Trophoblast cell (in vitro differentiated cells and primary cell): Measurements from ENCODE around the gene ERH.

Source experiments
- DNase-seq, 2 donors: peaks; one replicate each; pipeline ENCODE4 v3.0.0-alpha.2; 2016
- H2AFZ ChIP-seq: 2 replicates; pipeline ENCODE4 v1.6.1; 2013; ENCODE audit warnings: low read length, moderate library complexity, mild to moderate bottlenecking; ENCODE audit not compliant: insufficient read depth, poor library complexity
- H2AK5ac ChIP-seq: 2 replicates; pipeline ENCODE4 v1.6.1; 2013; ENCODE audit warnings: mild to moderate bottlenecking, low read length
- H2BK120ac ChIP-seq: 2 replicates; pipeline ENCODE4 v1.6.1; 2013; ENCODE audit warnings: low read length, mild to moderate bottlenecking, moderate library complexity; ENCODE audit not compliant: insufficient read depth, poor library complexity
- H2BK12ac ChIP-seq: 2 replicates; pipeline ENCODE4 v1.6.1; 2013; ENCODE audit warnings: mild to moderate bottlenecking, low read length, moderate library complexity
- H2BK5ac ChIP-seq: 2 replicates; pipeline ENCODE4 v1.6.1; 2013; ENCODE audit warnings: low read length, low read depth, moderate library complexity, mild to moderate bottlenecking; ENCODE audit not compliant: poor library complexity
- H3K14ac ChIP-seq: 2 replicates; pipeline ENCODE4 v1.6.1; 2013; ENCODE audit warnings: mild to moderate bottlenecking, low read length
- H3K18ac ChIP-seq: 2 replicates; pipeline ENCODE4 v1.6.1; 2013; ENCODE audit warnings: mild to moderate bottlenecking, low read length
- H3K23ac ChIP-seq: 2 replicates; pipeline ENCODE4 v1.6.1; 2013; ENCODE audit warnings: low read length
- H3K27ac ChIP-seq: 2 replicates; pipeline ENCODE4 v1.5.1; 2013; ENCODE audit warnings: low read depth, mild to moderate bottlenecking, inconsistent platforms, low read length, moderate library complexity
- H3K27me3 ChIP-seq: 2 replicates; pipeline ENCODE4 v1.6.1; 2013; ENCODE audit warnings: inconsistent platforms, mild to moderate bottlenecking, low read length, moderate library complexity; ENCODE audit not compliant: insufficient read depth
- H3K36me3 ChIP-seq, 2 experiments: 1 replicate in 1 of 2; 2 replicates in 1 of 2; pipeline ENCODE4 v1.6.1; 2013; ENCODE audit warnings: low read length in 2 of 2, mild to moderate bottlenecking in 2 of 2, moderate library complexity in 1 of 2; ENCODE audit not compliant: insufficient read depth in 2 of 2, control insufficient read depth in 1 of 2
- H3K4ac ChIP-seq: 2 replicates; pipeline ENCODE4 v1.6.1; 2013; ENCODE audit warnings: low read depth, mild to moderate bottlenecking, low read length, moderate library complexity
- H3K4me1 ChIP-seq, 2 experiments: 1 replicate in 1 of 2; 2 replicates in 1 of 2; pipeline ENCODE4 v1.6.1; 2013; ENCODE audit warnings: low read length in 2 of 2, mild to moderate bottlenecking in 2 of 2, moderate library complexity in 1 of 2; ENCODE audit not compliant: insufficient read depth in 2 of 2, control insufficient read depth in 1 of 2
- H3K4me2 ChIP-seq: 2 replicates; pipeline ENCODE4 v1.6.1; 2013; ENCODE audit warnings: inconsistent platforms, mild to moderate bottlenecking, low read length, moderate library complexity
- H3K4me3 ChIP-seq: 2 replicates; pipeline ENCODE4 v1.5.1; 2013; ENCODE audit warnings: mild to moderate bottlenecking, low read depth, low read length, inconsistent platforms
- H3K79me1 ChIP-seq: one replicate; pipeline ENCODE4 v1.6.1; 2013; ENCODE audit warnings: low read length
- H3K79me2 ChIP-seq: 2 replicates; pipeline ENCODE4 v1.6.1; 2013; ENCODE audit warnings: low read length, mild to moderate bottlenecking; ENCODE audit not compliant: control insufficient read depth, insufficient read depth, poor library complexity
- H3K9ac ChIP-seq: 2 replicates; pipeline ENCODE4 v1.6.1; 2013; ENCODE audit warnings: mild to moderate bottlenecking, low read length
- H3K9me3 ChIP-seq: 2 replicates; pipeline ENCODE4 v1.6.1; 2013; ENCODE audit warnings: low read depth, mild to moderate bottlenecking, control low read depth, inconsistent platforms, low read length; ENCODE audit not compliant: insufficient read depth
- H4K12ac ChIP-seq: 2 replicates; pipeline ENCODE4 v1.6.1; 2013; ENCODE audit warnings: low read depth, mild to moderate bottlenecking, low read length, moderate library complexity
- H4K8ac ChIP-seq: 2 replicates; pipeline ENCODE4 v1.6.1; 2013; ENCODE audit warnings: low read depth, mild to moderate bottlenecking, low read length, moderate library complexity
- H4K91ac ChIP-seq: one replicate; pipeline ENCODE4 v1.6.1; 2013; ENCODE audit warnings: low read depth, mild to moderate bottlenecking, low read length, moderate library complexity
- WGBS: extraction: QIAGEN DNeasy Blood & Tissue Kit; methylation state at CpG from one replicate; pipeline ENCODE4 v1.1.7; 2013; ENCODE audit warnings: missing lambda C conversion rate; ENCODE audit not compliant: insufficient read length, insufficient coverage; ENCODE audit errors: extremely low coverage; 5-methylcytosine and 5-hydroxymethylcytosine counted together

ERH gene

GRCh38 chr14:69355607-69356281 lies 42.4 kb downstream of the ERH start:
- no peaks in the 10 kb centered on the region for H3K27me3 ChIP-seq
- no peak overlapping the region for H2BK120ac ChIP-seq
- DNase-seq = no peak
- no peak overlapping the region for H4K12ac ChIP-seq
- no peak overlapping the region for H2BK5ac ChIP-seq
- no peak overlapping the region for H4K8ac ChIP-seq
- H4K91ac ChIP-seq = no peak overlapping the region
- H3K4me3 ChIP-seq = no peak overlapping the region
- H3K23ac ChIP-seq = no peak overlapping the region
- H3K9ac ChIP-seq = no peak overlapping the region
- H2AFZ ChIP-seq = no peak overlapping the region
- H3K14ac ChIP-seq = no peak overlapping the region
- H2AK5ac ChIP-seq = no peak overlapping the region
- no CpG with 5 or more reads among the region's 6 CpGs for WGBS
- H3K27ac ChIP-seq = no peak overlapping the region
- H3K4me2 ChIP-seq = no peak overlapping the region
- peaks cover 11 to 13% of the 10 kb centered on the region in 2 experiments for H3K4me1 ChIP-seq
- H3K79me2 ChIP-seq = no peaks in the 10 kb centered on the region
- H3K9me3 ChIP-seq = peaks cover 5% of the 10 kb centered on the region
- no peaks in the 10 kb centered on the region for H3K36me3 ChIP-seq
- no peak overlapping the region for H3K18ac ChIP-seq
- H3K79me1 ChIP-seq = peaks cover 3% of the 10 kb centered on the region
- no peak overlapping the region for H3K4ac ChIP-seq
- no peak overlapping the region for H2BK12ac ChIP-seq

- H3K14ac ChIP-seq = no peak overlapping the region
- no peak overlapping the region for H3K4me2 ChIP-seq
- H3K4me3 ChIP-seq = no peak overlapping the region
- H3K18ac ChIP-seq = no peak overlapping the region
- H3K79me2 ChIP-seq = no peaks in the 10 kb centered on the region
- H2AK5ac ChIP-seq = no peak overlapping the region
- WGBS = no CpG with 5 or more reads among the region's 6 CpGs
- no peak overlapping the region for H2BK120ac ChIP-seq
- H3K9me3 ChIP-seq = peaks cover 5% of the 10 kb centered on the region
- no peaks in the 10 kb centered on the region for H3K27me3 ChIP-seq
- H3K4ac ChIP-seq = no peak overlapping the region
- DNase-seq = no peak
- no peak overlapping the region for H3K27ac ChIP-seq
- no peak overlapping the region for H4K91ac ChIP-seq
- no peak overlapping the region for H3K23ac ChIP-seq
- no peak overlapping the region for H2AFZ ChIP-seq
- H2BK12ac ChIP-seq = no peak overlapping the region
- no peak overlapping the region for H4K12ac ChIP-seq
- H3K36me3 ChIP-seq = no peaks in the 10 kb centered on the region
- peaks cover 3% of the 10 kb centered on the region for H3K79me1 ChIP-seq
- H4K8ac ChIP-seq = no peak overlapping the region
- no peak overlapping the region for H3K9ac ChIP-seq
- H3K4me1 ChIP-seq = peaks cover 11 to 13% of the 10 kb centered on the region in 2 experiments
- H2BK5ac ChIP-seq = no peak overlapping the region
Observed at GRCh38 chr14:69355154-69355597, 42.9 kb downstream of the ERH start.

GRCh38 chr14:69354383-69355153 lies 43.5 kb downstream of the ERH start:
- H2BK5ac ChIP-seq = no peak overlapping the region
- no peak overlapping the region for H3K4me2 ChIP-seq
- H4K8ac ChIP-seq = no peak overlapping the region
- H3K79me2 ChIP-seq = no peaks in the 10 kb centered on the region
- H4K91ac ChIP-seq = no peak overlapping the region
- no peak overlapping the region for H3K23ac ChIP-seq
- no peak overlapping the region for H3K9ac ChIP-seq
- H3K4me3 ChIP-seq = no peak overlapping the region
- H2BK120ac ChIP-seq = no peak overlapping the region
- no peak overlapping the region for H4K12ac ChIP-seq
- H3K14ac ChIP-seq = no peak overlapping the region
- DNase-seq = no peak
- H3K27ac ChIP-seq = no peak overlapping the region
- WGBS = no CpG with 5 or more reads among the region's 11 CpGs
- peaks cover 3% of the 10 kb centered on the region for H3K79me1 ChIP-seq
- H3K4ac ChIP-seq = no peak overlapping the region
- peaks cover 5% of the 10 kb centered on the region for H3K9me3 ChIP-seq
- no peak overlapping the region for H2AFZ ChIP-seq
- no peak overlapping the region for H2AK5ac ChIP-seq
- peaks cover 11 to 13% of the 10 kb centered on the region in 2 experiments for H3K4me1 ChIP-seq
- no peak overlapping the region for H3K18ac ChIP-seq
- H2BK12ac ChIP-seq = no peak overlapping the region
- no peaks in the 10 kb centered on the region for H3K36me3 ChIP-seq
- no peaks in the 10 kb centered on the region for H3K27me3 ChIP-seq

GRCh38 chr14:69353168-69353567 lies 44.9 kb downstream of the ERH start:
- no peaks in the 10 kb centered on the region for H3K79me2 ChIP-seq
- H3K4me2 ChIP-seq = no peak overlapping the region
- H2BK5ac ChIP-seq = no peak overlapping the region
- H3K9ac ChIP-seq = no peak overlapping the region
- WGBS = no CpG with 5 or more reads among the region's 3 CpGs
- H2AK5ac ChIP-seq = no peak overlapping the region
- no peak overlapping the region for H3K27ac ChIP-seq
- peaks cover 3% of the 10 kb centered on the region for H3K79me1 ChIP-seq
- H3K36me3 ChIP-seq = no peaks in the 10 kb centered on the region
- no peak overlapping the region for H4K91ac ChIP-seq
- no peak overlapping the region for H3K14ac ChIP-seq
- no peak overlapping the region for H3K23ac ChIP-seq
- H3K27me3 ChIP-seq = no peaks in the 10 kb centered on the region
- H2BK12ac ChIP-seq = no peak overlapping the region
- peaks cover 3% of the 10 kb centered on the region for H3K9me3 ChIP-seq
- DNase-seq = no peak
- no peak overlapping the region for H4K8ac ChIP-seq
- H4K12ac ChIP-seq = no peak overlapping the region
- no peak overlapping the region for H3K4ac ChIP-seq
- no peak overlapping the region for H2BK120ac ChIP-seq
- H3K4me1 ChIP-seq = peaks cover 11 to 13% of the 10 kb centered on the region in 2 experiments
- no peak overlapping the region for H3K4me3 ChIP-seq
- H3K18ac ChIP-seq = no peak overlapping the region
- H2AFZ ChIP-seq = no peak overlapping the region
